NOMO-1 (cell line): Measurements from ENCODE around the gene CAMK4.
A peak's percentile ranks its signal among the peaks of the same experiment; 100 is the strongest.

Experiments used
- DNase-seq, 2 experiments: peaks; one replicate each; lab custom pipeline; 2025; ENCODE audit not compliant: unreplicated experiment in 2 of 2; lab: John Stamatoyannopoulos, UW

The CAMK4 gene

DNA sequence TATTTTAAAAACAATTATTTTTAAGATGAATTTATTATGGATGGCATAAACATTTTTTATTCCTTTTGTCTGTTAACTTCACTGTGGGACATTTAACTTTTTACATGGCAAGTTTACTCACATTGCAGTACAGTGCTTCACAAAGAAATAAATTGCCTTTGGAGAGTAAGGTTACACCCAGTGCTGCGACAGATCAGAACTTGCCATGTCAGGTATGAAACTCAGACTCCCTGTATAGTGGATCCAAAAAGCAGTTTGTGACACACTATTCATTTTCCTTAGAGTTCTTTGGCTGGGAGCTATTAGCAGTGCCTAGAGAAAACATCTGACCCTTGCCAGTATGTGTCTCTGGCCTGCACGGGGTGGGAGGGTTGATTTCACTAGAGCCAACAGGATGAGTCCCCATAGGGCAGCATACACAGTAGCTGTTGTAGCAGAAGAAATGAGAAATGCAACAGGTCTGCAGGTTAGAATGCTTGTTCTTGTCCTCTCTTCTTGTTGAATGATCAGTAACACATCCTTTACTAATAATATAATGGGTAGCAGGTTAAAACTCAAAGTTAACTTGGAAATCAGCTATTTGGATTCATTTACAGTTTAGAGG lies 245.2 kb downstream of the CAMK4 start:
- no peak for DNase-seq

DNA sequence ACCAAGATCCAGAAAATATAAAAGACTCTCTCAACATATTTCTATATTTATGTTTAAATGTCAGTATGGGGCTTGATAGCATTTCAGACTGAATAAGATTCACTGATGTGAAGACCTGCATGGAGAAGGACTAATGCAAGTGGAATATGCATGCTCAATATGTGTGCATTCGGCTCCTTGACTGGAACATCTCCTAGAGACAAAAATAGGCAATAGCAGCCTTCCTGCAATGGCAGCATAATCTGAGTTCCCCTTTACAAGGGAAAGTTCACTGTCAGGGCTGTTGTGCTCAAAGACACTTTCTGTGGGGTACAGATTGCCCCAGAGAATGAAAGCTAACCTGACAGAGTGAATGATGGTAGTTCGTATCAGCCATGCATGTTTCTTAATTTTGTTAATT lies 245.7 kb downstream of the CAMK4 start:
- no peak for DNase-seq

DNA sequence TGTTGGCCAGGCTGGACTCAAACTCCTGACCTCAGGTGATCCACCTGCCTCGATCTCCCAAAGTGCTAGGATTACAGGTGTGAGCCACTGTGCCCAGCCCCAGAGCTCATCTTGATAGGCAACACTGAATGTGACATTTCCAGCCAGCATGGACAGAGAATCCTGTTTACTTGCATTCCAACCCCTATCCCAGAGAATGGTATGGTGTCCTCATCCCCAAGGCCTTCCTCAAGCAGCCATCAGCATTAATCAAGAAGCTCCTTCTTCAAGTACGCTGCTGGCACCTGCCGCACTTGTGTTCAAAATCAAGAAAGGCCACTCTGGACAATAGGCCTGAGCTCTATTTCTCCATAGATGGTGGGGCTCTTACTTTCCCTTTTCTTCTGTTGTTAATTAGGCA lies 247.9 kb downstream of the CAMK4 start:
- DNase-seq = no peak

DNA sequence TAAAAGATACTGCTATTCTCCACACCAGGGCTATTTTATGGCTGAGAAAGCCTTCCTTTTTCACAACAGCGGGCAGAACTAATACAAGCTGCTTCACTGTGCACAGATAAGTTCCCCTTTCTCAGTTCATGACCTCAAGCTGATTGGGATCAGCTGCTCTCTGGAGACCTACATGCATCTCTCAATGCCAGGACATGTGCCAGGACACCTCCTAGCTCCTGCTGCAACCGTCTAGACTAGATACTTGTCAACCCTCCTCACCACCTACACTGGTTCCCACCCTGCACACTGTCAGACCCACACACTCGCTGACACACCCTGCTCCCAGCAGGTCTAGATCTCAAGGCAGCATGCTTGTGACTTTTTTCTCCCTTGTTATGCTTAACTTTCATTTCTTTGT lies 248.4 kb downstream of the CAMK4 start:
- peak; percentile 31 to 85 for DNase-seq

DNA sequence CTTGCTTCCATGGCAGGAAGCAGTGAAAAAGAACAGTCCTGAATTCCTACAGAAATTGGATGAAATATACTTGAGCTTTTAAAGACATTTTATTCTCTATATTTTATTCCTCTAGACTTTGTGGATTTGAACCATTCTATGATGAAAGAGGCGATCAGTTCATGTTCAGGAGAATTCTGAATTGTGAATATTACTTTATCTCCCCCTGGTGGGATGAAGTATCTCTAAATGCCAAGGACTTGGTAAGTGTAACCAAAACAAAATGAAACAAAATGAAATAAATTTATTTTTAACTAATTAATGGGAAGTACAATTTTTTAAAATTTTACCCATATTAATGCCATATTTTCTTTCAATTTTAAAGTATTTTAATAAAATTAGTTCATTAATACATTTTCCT lies 254.1 kb downstream of the CAMK4 start:
- no peak for DNase-seq

DNA sequence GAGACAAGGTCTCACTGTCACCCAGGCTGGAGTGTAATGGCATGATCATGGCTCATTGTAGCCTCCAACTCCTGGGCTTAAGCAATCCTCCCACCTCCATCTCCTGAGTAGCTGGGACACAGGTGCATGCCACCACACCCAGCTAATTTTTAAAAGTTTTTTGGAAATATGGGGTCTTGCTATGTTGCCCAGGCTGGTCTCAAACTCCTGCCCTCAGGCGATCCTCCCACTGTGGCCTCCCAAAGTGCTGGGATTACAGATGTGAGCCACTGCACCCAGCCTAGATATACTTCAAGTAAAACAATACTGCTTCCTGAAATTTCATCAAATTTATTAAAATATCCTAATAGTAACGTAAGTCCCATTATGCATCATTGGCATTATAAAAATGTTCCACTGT lies 254.7 kb downstream of the CAMK4 start:
- no peak for DNase-seq

DNA sequence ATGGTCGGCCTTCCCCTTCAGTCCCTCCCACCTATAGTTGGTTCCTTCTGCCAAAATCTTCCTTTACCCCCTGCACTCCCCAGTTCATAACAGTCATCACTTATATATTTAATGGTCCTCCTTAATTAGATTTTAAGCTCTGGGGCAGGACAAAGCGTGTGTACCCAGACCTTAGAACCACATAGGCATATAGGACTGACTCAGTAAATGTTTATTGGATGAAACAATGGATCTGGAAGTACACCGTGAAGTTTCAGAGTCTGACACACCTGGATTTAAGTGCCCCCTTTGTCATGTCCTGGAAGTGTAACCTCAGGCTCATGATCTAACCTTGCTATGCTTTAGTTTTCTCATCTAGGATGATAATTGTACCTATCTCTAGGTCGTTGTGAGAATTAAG lies 256.2 kb downstream of the CAMK4 start:
- no peak for DNase-seq

DNA sequence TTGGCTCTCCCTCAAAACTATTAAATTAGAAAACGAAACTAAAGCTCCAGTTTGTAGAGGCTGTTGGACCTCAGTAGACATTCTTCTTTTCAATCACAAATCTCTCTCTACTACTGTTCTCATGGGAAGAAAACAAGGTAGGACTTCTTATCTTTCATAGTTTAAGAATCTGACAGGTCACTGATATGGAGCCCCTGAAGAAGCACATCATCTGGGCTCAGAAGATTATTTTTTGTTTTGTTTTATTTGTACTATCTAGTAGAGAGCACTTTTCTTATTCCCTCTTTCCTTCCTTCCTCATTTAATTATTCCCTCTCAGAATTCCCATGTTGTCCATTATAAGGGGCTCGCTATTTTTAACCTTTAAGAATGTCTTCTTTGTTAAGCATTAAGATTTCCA lies 261.9 kb downstream of the CAMK4 start:
- no peak for DNase-seq

DNA sequence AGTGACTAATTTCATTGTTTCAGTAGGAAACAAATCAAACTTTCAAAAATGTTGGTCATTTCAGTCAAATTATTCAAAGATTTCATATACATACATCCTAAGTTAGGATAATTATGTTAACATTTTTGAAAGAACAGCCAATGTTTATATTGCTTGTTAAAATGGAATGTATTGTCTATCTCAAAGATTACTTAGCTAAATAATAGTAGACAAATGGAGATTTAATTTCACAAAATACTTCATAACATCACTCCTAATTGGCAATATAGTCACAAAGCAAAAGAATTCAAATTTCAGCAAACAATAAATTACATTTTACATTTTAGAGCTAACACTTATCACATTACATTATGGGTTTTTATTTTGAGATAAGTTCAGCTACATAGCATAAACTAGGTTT lies 262.7 kb downstream of the CAMK4 start:
- DNase-seq = no peak

DNA sequence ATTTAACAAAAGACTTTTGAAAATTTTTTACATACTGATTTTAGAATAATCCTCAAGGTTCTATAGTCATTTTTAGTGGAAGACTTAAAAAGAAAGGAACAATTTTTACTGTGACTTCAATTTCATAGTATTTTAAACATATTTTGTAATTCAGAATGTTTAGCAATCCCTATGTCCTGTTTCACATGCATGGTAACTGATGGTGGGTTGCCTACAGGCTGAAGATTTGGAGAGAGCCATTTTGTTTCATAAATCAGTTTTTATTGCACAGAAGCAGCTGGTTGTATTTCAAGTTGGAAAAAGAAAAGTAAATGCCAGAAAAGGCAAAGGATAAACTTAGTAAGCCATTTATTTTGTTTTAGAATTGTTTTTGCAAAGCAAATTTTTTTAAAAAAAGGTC lies 264.2 kb downstream of the CAMK4 start:
- no peak for DNase-seq

DNA sequence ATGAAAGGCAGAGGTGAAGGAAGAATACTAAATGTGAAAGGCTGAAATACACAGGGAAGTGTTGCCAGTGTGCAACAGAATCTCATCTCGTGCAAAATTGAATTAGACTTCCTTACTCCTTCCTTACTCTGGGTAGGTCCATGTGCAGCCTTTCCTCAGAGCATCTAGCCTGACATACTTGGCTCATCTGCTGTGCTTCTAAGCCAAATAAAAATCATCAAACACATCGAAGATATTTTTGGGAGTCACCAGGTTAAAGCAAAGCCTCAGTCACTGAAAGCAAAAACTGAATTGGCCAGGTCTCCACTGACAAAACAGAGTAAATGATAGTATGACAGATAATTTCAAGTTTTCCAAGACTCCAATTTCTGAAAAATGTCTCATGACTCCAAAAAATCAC lies 268.8 kb downstream of the CAMK4 start:
- DNase-seq = no peak

DNA sequence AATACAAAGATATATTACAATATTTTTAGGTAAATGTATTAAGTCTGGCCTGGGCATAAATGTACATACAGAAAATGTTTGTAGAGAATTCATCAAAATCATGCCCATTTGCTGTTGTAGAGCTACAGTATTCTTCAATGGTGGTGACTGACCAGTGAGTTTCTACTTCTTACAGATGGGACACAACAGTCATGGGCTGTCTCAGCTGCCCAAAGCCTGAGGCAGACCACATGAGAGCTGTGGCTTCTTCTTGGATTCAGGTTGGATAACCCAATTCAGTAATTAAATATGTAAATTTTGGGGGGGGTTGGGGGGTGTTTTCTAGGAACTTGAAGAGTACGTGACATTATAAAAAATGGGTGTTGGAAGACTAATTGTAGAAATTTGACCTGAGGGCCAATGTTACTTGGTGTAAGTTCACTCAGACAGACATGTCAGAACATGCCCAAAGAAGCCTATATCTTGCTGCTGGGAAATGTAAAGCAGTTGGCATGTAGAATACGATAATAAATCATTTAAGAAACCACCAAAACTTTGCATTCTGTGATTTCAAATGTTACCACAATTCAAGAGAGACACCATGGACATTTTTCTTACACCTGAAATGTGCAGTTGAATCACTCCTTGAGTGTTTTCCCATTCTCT lies 270.3 kb downstream of the CAMK4 start:
- DNase-seq = no peak

DNA sequence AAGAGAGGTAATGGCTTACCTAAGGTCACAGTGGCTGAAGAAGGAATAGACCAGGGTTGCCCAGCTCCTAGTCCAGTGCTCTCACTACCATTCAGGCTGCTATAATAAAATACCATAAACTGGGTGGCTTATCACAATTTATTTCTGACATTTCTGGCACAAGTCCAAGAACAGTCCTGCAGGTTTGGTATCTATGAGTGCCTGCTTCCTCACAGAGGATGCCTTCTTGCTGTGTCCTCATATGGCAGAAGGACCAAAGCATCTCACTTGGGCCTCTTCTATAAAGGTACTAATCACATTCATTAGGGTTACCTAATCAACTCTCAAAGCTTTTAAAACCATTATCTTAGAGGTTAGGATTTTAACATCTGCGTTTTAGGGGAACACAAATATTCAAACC lies 271.0 kb downstream of the CAMK4 start:
- DNase-seq = no peak

DNA sequence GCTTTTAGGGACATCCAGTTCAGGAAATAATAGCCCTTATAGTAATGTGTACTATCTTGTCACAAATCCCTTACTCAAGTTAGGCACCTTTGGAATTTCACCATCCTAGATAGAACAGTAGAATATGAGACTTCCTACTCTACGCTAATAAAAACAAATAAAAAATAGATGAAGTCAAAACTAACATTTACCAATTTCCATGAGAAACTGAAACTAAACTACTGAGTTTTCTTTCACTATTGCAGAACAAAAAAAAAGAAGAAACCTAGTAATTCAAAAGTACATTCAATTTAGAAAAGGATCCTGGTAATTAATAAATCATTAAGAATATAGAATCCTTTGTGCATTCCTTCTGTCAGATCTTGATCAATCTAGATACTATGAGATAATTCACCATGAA lies 274.2 kb downstream of the CAMK4 start:
- no peak for DNase-seq

DNA sequence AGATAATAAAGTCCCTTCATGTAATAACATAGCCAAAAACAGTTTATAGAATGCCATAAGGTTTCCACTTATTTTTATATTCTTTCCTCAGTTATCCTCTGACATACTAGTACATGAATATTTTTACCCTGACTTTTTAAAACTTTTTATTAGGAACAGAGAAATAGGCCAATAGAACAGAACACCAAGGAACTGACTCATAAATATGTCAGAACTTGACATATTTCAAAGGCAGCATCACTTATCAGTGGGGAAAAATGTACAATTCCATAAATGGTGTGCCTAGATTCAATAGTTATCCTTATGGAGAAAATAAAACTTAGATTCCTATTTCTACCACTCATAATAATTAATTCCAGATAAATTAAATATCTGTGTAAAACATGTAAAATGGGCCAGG lies 278.8 kb downstream of the CAMK4 start:
- no peak for DNase-seq

DNA sequence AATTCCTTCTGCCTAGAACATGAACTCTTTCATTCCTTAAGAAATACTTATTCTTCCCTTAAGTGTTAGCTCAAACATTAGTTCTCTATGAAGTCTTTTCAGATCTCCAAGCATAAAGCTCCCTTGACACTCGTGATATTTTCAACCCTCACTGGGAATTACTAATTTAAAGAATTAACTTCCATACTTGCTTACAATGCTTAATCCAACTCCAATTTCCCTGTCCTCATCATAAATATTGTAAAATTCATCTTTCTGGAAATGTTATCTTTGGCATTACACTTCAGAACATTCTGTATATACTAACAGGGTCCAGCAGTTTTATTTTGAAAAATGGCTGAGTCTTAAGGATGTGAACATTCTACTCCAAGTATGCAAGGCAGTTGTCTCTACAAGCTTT lies 280.9 kb downstream of the CAMK4 start:
- no peak for DNase-seq

DNA sequence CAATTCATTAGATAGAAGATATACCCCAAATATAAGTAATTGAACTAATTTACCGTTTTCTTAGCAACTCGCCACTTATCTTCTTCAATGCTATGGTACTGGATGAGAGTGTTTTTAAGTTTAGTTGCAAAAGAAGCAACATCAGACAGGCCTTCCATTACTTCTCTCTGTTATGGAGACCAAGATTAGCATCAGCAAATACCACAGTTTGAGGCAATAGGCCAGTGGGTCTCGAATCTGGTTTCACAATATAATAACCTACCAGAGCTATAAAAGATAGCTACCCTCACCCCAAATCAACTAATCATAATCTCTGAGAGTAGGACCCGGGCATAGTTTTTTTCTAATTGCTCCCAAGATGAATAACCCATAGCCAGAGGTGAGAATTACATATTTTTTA lies 283.1 kb downstream of the CAMK4 start:
- peak in 1 of 2 experiments; percentile 20 for DNase-seq

DNA sequence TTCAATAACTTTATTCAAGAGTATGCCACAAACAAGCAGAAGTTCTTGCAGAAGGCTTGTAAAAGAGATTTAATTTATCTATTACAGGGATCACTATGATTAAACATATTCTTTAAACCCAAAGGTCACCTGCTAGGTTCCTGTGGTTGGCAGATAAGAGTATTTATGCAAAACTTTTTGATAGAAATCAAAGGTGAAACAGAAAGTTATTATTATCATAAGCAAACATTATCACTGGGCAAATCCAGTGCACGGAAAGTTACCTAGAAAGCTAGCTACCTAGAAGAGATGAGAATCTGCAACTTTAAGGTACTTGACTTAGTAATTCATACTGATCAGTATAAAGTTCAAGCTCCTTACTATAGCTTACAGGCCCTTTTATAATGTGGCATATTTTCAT lies 284.9 kb downstream of the CAMK4 start:
- no peak for DNase-seq

DNA sequence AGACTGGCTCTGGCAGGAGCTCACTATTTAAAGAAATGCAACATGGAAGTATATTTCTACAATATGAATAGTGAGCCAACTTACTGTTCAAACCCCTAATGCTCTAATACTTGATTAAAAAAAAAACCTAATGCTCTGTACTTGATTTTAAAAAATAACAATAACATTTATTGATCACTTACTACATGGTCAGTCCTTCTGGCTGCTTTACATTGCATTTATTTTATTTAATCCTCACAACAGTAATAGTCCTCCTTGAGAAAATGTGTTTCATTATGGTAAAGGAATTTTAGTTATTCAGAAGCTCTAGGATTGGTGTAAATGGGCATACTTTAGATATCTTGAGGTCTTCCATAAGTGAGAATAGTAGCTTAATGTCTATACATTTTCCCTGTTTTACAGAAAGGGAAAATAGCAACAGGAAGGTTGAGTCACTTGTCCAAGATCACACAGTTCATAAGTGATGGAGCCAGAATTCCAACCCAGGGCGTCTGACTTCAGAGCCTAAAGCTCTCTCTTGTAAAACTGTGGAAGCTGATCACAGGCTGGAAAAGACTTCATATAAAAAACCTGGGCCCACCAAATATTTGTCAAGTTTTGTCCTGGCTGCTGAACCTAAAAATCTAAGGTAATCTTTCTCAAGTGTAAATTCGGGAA lies 287.1 kb downstream of the CAMK4 start:
- DNase-seq = no peak

DNA sequence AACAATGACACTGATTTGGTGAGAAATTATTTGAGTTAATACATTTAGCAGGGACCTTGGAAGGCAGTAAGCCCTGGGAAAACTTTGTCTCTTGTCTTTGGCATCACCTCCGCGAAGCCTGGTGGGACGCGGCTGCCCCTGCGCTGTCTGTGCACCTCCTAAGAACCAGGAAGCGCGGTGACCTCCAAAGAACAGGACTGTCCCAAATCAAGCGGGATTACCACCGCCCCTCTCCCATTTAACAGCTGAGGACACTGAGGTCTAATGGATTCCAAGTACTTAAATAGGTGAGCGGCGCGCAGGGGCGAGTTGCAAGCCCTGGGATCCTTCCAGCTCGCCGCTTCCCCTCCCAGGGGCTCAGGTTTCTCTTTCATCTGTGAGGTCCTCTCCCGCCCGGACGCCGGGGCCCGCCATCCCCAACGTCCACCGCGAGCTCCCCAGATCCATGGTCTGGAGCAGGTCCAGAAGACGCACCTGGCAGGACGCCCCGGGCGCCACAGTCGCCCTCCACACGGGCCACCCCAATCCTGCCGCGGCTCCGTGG lies 287.7 kb downstream of the CAMK4 start:
- DNase-seq = peak in 1 of 2 experiments; percentile 30

DNA sequence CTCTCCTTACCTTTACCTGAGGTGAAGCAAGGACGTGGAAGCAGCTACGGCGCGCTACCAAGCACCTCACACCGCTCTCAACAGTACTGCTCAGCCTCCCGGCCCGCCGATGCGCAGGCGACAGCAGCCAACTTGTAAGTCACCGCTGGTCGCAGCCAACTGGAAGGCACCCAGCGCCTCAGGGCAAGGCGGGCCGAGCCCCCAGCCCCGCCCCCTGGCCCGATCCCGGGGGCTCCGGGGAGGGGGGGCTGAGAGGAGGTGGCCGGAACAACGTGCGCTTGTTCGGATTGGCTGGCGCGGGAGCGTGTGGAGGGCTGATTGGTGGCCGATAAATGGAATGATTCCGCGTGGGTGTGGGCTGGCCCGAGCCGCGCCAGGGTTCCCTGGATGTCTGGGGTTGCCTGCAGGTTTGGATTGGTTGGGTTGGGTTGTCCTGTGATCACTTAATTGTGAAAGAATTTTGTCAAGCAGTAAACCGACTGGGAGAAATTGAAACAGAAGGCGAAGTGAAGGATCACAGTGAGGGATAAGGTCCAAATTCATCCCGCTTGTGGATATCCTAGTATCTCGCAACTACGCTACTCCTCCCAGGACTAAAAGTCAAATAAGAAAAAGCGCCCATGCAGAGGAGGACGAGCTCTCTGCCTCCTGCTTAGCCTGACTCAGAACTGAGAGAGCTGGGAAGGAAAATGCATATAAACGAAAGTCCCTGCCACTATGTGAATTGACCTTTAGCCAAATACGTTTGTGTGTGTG lies 288.4 kb downstream of the CAMK4 start, which contains the start of gene STARD4:
STARD4 (minus strand) TSS at position 161 of the 756 bp plus-strand sequence. CDS start 5,102 bp downstream, outside the sequence.
- DNase-seq = peak; percentile 97 to 99
